ENCODE measurements around the gene MICAL3.

MICAL3 gene

DNA sequence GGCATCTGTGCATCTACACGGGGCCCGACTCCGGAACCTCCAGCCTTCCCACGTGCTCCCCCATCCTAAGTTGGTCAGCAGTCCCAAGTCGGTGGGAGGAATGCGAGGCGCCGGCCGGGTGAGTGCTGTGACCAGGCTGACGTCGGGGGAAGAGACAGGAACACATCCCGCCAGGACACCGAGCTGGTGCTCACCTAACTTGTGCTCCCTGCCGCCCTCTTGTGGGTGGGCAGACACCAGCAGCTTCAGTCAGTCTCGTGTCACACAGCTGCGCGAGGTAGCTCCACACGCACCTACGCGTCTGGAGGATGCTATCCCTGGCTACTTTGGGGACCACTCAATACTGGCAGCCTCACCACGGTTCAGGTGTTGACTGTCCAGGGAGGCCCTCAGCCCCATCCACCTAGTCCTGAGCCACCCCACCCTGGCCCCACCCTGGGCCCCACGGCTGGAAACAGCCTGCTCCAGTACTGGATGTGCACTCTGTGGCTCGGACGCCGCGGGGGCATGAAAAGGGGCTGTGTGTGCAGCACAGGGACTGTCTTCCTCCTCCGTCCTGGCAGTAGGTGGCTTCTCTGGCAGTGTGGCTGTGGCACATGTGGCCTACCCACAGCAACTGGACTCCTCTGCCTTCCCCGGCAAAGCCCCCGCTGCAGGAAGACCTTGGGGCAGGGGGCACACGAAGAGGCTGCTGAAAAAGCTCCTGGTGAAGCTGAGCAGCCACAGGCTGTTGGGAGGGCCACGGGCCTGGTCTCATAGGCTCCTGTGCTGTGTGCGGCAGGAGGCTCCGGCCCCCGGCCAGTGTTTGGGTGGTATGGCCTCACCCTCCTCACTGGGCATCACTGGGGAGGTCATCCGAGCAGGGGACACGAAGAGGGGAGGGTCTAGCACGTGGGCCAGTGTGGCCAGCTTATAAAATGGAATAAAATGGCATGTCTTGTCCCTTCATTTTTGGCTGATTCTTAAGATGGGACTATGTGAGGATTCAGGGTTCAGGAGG is 238.9 kb downstream of the MICAL3 start:
- Mint-ChIP-seq H3K4me3 (no peak overlapping the region), H3K4me1 (ENCODE audit: low read depth) (peaks cover 13% of the 10 kb centered on the region), H3K9me3 (no peaks in the 10 kb centered on the region), H3K27me3 (ENCODE audit: low read depth) (no peaks in the 10 kb centered on the region), H3K27ac (no peak overlapping the region), H3K36me3 (ENCODE audit: low read depth) (no peaks in the 10 kb centered on the region)

GRCh38 chr22:17784776-17785175 is 239.6 kb downstream of the MICAL3 start:
- Mint-ChIP-seq H3K9me3 (no peaks in the 10 kb centered on the region), H3K4me1 (ENCODE audit: low read depth) (peaks cover 20% of the 10 kb centered on the region), H3K4me3 (no peak overlapping the region), H3K27ac (no peak overlapping the region), H3K36me3 (ENCODE audit: low read depth) (no peaks in the 10 kb centered on the region), H3K27me3 (ENCODE audit: low read depth) (no peaks in the 10 kb centered on the region)

DNA sequence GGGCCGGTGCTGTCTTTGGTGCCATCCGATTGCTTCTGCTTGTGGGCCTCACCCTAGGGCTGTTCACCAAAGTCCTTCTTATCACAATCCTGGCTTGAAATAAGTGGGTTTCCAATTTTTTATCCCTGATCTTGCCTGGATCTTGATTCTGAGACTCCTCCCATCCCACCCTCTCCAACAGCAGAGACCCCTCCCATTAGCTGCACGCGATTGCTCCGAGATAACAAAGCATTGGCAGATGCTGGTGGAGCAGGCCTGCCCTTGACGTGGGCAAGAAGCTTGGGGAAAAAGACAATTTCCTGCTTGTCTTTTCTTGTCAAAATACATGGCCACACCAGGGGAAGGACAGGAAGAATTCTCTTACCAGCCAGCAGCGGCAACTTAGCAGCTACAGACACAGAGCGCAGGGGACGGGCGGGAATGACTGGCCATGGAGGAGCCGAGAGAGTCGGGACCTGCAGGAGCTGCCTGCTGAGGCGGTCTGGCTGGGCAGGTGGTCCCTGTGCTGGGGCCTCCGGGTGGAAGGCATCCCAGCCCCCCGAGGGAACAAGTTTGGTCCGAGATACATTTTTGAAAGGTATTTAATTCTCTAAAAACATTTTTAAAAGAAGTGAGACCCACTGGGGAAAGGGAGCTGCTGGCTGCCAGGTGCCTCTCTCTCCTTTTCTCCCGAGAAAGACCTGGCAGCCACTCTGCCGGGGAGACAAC is 240.4 kb downstream of the MICAL3 start:
- Mint-ChIP-seq H3K4me3 (no peak overlapping the region), H3K4me1 (ENCODE audit: low read depth) (peaks cover 27% of the 10 kb centered on the region), H3K9me3 (no peaks in the 10 kb centered on the region), H3K27ac (no peak overlapping the region), H3K36me3 (ENCODE audit: low read depth) (peaks cover 5% of the 10 kb centered on the region), H3K27me3 (ENCODE audit: low read depth) (no peaks in the 10 kb centered on the region)

- Mint-ChIP-seq H3K4me3 (no peak overlapping the region), H3K27ac (no peak overlapping the region), H3K4me1 (ENCODE audit: low read depth) (peaks cover 30% of the 10 kb centered on the region), H3K27me3 (ENCODE audit: low read depth) (no peaks in the 10 kb centered on the region), H3K36me3 (ENCODE audit: low read depth) (peaks cover 5% of the 10 kb centered on the region), H3K9me3 (no peaks in the 10 kb centered on the region)
Observed at GRCh38 chr22:17783312-17783711, 241.0 kb downstream of the MICAL3 start.

GRCh38 chr22:17782621-17783020 is 241.7 kb downstream of the MICAL3 start:
- H3K27ac Mint-ChIP-seq, result no peak overlapping the region
- peaks cover 8% of the 10 kb centered on the region for H3K36me3 Mint-ChIP-seq (ENCODE audit: low read depth)
- H3K9me3 Mint-ChIP-seq, result no peaks in the 10 kb centered on the region
- H3K4me3 Mint-ChIP-seq, result no peak overlapping the region
- H3K4me1 Mint-ChIP-seq (ENCODE audit: low read depth), result peaks cover 34% of the 10 kb centered on the region
- H3K27me3 Mint-ChIP-seq (ENCODE audit: low read depth), result no peaks in the 10 kb centered on the region

- H3K9me3 Mint-ChIP-seq, result no peaks in the 10 kb centered on the region
- H3K36me3 Mint-ChIP-seq (ENCODE audit: low read depth), result peaks cover 9% of the 10 kb centered on the region
- peaks cover 36% of the 10 kb centered on the region for H3K4me1 Mint-ChIP-seq (ENCODE audit: low read depth)
- no peak overlapping the region for H3K4me3 Mint-ChIP-seq
- no peak overlapping the region for H3K27ac Mint-ChIP-seq
- H3K27me3 Mint-ChIP-seq (ENCODE audit: low read depth), result no peaks in the 10 kb centered on the region
Observed at GRCh38 chr22:17782158-17782557, 242.2 kb downstream of the MICAL3 start.

DNA sequence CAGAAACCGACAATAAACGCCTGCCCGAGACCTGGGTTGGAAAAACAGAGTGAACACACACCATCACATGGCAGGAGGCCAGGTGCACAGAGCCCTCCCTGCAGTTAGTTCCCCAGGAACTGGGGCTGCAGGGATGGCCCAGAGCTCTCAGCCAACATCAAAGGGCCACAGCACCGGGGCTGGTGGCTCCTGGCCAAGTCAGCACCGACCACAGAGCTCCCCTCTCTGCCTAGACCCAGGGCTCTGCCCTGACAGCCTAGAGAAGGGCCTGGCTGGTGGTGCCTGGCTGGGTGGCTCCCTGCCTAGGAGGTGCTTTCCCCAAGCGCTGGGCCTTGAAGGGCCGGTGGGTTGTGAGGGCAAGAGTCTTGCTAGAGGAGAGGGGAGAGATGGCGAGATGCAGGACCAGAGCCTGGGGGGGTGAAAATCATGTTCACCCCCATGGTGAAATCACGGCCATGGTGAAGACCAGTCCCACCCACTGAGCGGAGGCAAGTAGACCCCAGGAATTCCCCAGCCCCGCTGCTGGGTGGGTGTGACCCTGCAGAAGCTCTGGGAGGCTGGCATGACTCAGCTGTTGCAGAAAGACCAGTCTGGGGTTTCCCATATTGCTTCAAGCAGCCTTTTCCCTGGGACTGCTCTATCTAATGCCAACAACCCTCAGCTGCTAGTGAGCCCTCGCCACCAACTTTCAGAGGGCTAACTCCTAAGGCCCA is 242.9 kb downstream of the MICAL3 start:
- peak overlapping the region; percentile 64 for H3K27ac Mint-ChIP-seq
- H3K4me1 Mint-ChIP-seq (ENCODE audit: low read depth), result peaks cover 39% of the 10 kb centered on the region
- H3K27me3 Mint-ChIP-seq (ENCODE audit: low read depth), result no peaks in the 10 kb centered on the region
- peak overlapping the region; percentile 16 for H3K4me3 Mint-ChIP-seq
- H3K9me3 Mint-ChIP-seq, result no peaks in the 10 kb centered on the region
- H3K36me3 Mint-ChIP-seq (ENCODE audit: low read depth), result peaks cover 9% of the 10 kb centered on the region

- Mint-ChIP-seq H3K27ac (peak overlapping the region; percentile 64), H3K4me3 (peak overlapping the region; percentile 16), H3K4me1 (ENCODE audit: low read depth) (peaks cover 44% of the 10 kb centered on the region), H3K36me3 (ENCODE audit: low read depth) (peaks cover 9% of the 10 kb centered on the region), H3K9me3 (no peaks in the 10 kb centered on the region), H3K27me3 (ENCODE audit: low read depth) (no peaks in the 10 kb centered on the region)
Observed at GRCh38 chr22:17780741-17781318, 243.5 kb downstream of the MICAL3 start.

- H3K4me3 Mint-ChIP-seq, result no peak overlapping the region
Observed at GRCh38 chr22:17780116-17780740, 244.1 kb downstream of the MICAL3 start.

DNA sequence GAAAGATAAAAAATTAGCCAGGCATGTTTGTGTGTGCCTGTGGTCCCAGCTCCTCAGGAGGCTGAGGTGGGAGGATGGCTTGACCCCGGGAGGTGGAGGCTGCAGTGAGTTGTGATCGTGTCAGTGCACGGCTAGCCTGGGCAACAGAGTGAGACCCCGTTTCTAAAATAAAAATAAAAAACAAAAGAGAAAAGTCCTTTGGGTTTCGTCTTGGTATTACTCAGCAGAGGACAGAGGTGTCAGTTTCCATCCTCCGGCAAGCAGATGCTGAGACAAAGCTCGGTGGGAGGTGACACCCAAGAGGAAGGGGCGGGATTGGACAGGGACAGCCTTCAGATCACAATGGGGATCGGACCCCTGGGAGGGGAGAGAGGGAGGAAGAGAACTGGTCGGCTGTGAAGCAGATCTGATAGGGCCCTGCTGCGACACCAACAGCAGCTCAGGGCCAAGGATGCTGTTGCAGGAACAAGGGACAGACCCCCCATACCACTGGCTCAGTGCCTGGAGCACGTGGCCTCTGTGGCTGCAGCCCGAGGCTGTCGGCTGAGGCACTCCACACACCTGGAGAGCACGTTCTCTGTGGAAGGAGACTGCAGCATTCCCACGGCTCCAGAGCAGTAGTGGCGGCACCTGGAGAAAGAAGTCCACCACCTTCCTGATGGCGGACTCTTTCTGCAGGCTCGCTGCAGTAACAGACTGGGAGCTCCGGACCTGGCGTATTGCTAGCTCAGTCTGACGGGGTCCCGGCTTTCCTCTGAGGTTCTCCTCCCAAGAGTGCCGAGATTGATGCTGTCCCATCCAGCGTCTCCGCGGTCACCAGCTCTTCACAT is 244.9 kb downstream of the MICAL3 start:
- peaks cover 56% of the 10 kb centered on the region for H3K4me1 Mint-ChIP-seq (ENCODE audit: low read depth)
- peaks cover 9% of the 10 kb centered on the region for H3K36me3 Mint-ChIP-seq (ENCODE audit: low read depth)
- peak overlapping the region; percentile 67 for H3K4me3 Mint-ChIP-seq
- H3K27ac Mint-ChIP-seq, result peak overlapping the region; percentile 81
- H3K27me3 Mint-ChIP-seq (ENCODE audit: low read depth), result no peaks in the 10 kb centered on the region
- H3K9me3 Mint-ChIP-seq, result no peaks in the 10 kb centered on the region

More at GRCh38 chr22:17780116-17780740, 244.1 kb downstream of the MICAL3 start:
- H3K36me3 Mint-ChIP-seq (ENCODE audit: low read depth), result peaks cover 9% of the 10 kb centered on the region
- H3K27me3 Mint-ChIP-seq (ENCODE audit: low read depth), result no peaks in the 10 kb centered on the region
- no peak overlapping the region for H3K27ac Mint-ChIP-seq
- peaks cover 50% of the 10 kb centered on the region for H3K4me1 Mint-ChIP-seq (ENCODE audit: low read depth)
- H3K9me3 Mint-ChIP-seq, result no peaks in the 10 kb centered on the region

- H3K27ac Mint-ChIP-seq, result peak overlapping the region; percentile 81
- peak overlapping the region; percentile 67 for H3K4me3 Mint-ChIP-seq
- H3K9me3 Mint-ChIP-seq, result no peaks in the 10 kb centered on the region
- H3K27me3 Mint-ChIP-seq (ENCODE audit: low read depth), result no peaks in the 10 kb centered on the region
- peaks cover 9% of the 10 kb centered on the region for H3K36me3 Mint-ChIP-seq (ENCODE audit: low read depth)
- H3K4me1 Mint-ChIP-seq (ENCODE audit: low read depth), result peaks cover 58% of the 10 kb centered on the region
Observed at GRCh38 chr22:17778412-17778976, 245.9 kb downstream of the MICAL3 start.

DNA sequence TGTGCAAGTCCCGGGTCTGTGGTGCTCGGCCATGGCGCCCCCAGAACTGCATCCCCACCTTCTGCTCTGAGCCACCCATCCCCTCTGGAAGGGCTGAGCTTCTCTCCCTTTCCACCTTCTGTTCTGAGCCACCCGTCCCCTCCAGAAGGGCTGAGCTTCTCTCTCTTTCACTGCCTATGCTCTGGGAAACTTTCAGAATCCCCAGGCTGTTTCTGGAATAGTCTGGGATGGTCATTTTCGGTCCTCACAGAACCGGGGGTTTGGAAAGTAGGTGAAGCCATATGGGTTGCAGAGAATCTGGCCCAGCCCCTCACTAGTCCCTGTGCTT is 246.7 kb downstream of the MICAL3 start:
- H3K9me3 Mint-ChIP-seq, result no peaks in the 10 kb centered on the region

More for the DNA sequence above, 246.7 kb downstream of the MICAL3 start:
- H3K27me3 Mint-ChIP-seq (ENCODE audit: low read depth), result peaks cover 4% of the 10 kb centered on the region
- peak overlapping the region; percentile 86 for H3K4me3 Mint-ChIP-seq
- peaks cover 9% of the 10 kb centered on the region for H3K36me3 Mint-ChIP-seq (ENCODE audit: low read depth)
- peak overlapping the region; percentile 95 for H3K27ac Mint-ChIP-seq
- H3K4me1 Mint-ChIP-seq (ENCODE audit: low read depth), result peaks cover 66% of the 10 kb centered on the region
